NCI-H1436 treated with DMSO at 0.1 percent for 48 hours (cell line): ENCODE measurements around the gene EPC1.

Experiments used
- DNase-seq: peaks from one replicate; lab custom pipeline; 2025; lab: John Stamatoyannopoulos, UW

The EPC1 gene

DNA sequence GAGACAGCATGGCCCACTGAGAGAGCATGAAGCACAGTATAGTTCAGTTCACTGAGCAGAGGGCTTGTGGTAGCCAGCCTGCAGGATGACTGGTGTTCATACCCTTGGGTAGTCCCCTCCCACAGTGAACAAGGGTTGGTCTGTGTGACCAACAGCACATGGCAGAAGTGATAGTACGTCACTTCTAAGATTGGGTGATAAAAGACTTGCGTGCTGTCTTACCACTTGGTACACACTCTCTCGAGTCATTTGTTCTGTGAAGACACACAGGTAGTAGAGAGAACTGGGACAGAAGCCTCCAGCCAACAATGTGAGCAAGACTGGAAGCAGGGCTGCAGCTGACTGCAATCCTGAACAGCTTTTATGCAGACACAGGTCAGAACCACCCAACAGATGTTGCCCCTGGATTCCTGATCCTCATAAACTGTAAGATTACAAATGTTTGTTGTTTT lies 14.6 kb downstream of the EPC1 start:
- no peak for DNase-seq

DNA sequence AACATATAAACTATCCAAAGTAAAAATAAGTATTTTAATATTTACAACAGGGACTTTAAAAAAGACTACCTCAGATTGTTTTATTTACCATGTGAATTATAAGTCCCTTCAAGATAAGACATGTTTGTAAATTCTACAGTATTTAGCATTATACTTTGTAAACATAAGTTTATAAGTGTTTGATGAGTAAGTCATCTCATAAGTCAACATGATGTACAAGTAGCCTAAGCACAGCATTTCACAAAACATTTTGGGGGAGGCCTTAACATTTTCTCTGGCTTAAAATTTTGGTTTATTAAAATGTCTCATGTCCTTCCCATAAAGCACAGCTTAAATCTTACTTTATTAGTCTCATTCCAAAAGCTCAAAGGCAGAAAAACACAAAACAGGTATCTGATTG lies 15.4 kb downstream of the EPC1 start:
- no peak for DNase-seq

DNA sequence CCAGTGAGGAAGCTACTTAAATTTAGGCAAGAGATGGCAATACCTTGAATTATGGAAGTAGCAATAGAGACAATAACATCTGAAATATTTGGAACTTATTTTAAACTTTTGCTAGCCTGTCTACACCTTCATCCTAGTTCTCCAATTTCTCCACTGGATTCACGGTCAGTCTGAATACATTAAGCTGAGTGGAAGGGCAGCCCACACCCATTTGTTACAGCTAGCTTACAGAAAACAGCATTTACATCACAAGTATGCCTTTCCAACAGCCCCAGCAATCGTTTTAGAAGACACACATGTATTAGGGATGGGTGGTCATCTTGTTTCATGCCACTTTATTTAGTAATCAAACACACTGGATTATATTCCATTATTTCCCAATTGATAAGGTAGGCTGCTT lies 16.7 kb downstream of the EPC1 start:
- no peak for DNase-seq

DNA sequence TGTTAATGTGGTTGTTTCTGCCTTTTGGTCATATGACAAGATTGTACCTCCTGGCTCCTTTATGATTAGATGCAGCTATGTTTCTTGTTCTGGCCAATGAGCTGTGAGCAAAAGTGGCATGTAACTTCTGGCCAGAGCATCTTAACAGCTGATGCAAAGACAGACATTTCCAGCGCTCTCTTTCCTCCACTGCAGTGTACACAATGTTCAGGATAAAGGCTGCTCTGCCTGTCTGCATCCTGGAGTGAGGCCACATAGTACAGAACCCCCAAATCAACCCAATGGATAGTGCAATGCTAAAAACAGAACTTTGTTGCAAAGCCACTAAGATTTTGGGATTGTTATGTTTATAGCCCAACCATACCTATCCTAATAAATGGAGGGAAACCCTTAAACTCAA lies 17.9 kb downstream of the EPC1 start:
- no peak for DNase-seq

GRCh38 chr10:32328499-32328898 lies 18.5 kb downstream of the EPC1 start:
- no peak for DNase-seq

GRCh38 chr10:32327364-32327691 lies 19.6 kb downstream of the EPC1 start:
- no peak for DNase-seq

DNA sequence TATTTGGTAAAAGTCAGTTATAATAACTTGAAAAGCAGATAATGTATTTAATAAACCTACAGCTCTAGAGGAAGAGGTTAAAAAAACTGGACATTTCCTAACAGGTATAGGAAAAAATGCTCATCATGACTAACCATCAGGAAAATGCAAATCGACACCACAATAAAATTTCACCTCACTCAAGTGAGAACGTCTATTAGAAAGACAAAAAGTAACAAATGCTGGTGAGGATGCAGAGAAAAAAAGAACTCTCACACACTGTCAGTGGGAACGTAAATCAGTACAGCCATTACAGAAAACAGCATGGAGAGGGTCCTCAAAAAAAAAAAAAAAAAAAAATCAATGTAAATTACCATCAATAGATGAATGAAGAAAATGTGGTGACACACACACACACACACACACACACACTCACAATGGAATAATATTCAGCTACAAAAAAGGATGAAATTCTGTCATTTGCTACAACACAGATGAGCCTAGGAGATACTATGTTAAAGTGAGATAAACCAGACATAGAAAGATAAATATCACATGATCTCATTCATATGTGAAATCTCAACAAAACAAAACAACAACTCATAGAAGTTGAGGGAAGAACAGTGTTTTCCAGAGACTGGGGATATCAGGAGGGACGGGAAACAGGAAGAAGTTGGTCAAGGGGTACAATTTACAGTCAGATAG lies 20.1 kb downstream of the EPC1 start:
- no peak for DNase-seq

DNA sequence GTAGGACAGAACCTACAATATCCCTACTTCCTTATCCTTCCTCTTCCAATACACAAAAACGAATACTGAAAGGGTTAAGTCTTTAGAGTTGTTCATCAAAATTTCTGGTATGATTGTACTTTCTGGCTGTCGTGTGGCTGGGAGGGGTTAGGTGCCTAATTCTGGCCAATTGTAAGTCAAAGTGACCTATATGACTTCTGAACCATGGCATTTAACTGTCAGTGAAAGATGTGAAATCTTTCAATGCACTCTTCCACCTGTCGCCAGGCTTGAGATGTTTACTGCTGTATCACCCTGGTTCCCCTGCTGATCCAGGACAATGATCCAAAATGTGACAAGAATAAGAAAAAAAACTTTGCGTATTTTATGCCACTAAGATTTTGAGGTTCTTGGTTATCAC lies 20.8 kb downstream of the EPC1 start:
- no peak for DNase-seq

DNA sequence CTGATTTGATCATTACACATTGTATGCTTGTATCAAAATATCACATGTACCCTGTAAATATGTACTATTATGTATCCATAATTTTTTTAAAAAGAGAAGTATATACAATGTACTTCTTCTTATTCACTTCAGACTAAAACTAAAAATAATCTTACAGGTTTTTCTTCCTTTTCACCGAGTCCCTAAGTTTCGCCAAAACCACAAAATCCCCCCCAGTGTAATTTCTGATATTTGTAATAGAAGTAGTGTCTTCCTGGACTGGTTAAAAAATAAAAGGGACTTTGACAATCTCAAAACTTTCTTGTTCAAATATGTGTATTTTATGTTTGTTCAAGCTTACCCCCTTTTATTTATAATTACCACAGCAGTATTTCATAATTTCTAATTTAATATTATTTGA lies 23.9 kb downstream of the EPC1 start:
- no peak for DNase-seq

GRCh38 chr10:32321016-32321631 lies 25.8 kb downstream of the EPC1 start:
- no peak for DNase-seq

DNA sequence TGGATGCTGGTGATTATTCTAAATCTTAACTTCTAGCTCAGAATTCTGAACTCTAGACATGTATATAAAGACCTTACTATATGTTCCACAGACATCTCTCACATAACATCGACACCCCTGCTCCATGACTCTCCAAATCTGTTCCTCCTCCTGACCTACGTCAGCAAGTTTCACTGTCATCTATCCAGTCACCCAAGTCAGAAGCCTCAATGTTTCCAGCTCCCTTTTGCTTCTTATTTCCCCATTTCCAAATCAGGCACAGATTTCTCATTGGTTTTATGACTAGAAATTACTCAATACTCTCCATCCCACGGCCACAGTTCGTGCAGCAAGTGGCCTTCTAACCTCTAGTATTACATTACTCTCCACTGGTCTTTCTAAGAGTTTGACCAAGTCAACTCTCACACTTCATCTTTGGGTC lies 28.5 kb downstream of the EPC1 start:
- no peak for DNase-seq

DNA sequence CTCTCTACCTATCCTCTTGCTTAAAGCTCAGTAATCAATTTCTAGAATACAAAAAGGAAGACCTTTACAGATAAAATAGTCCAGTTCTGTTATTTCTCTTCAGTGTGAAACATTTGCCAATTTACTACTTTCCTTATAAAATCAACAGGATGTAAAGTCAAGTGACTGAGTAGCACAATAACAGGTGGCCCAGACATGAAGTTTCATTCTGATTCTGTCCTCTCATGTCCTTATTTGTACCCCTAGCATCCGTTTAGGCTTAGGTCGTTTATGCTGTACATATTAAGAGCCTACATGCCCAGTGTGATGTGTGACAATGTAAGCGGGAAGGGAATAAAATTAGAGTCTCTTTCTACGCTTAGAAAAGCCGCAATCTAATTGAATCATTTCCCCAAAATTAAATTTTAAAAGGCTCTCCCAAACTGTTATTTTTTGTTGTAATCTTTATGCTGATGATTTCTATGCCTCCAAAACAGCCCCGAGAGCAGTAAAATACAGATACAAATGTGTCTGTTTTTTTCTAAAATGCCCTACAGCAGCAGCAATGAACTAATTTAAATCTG lies 29.1 kb downstream of the EPC1 start:
- DNase-seq: no peak

DNA sequence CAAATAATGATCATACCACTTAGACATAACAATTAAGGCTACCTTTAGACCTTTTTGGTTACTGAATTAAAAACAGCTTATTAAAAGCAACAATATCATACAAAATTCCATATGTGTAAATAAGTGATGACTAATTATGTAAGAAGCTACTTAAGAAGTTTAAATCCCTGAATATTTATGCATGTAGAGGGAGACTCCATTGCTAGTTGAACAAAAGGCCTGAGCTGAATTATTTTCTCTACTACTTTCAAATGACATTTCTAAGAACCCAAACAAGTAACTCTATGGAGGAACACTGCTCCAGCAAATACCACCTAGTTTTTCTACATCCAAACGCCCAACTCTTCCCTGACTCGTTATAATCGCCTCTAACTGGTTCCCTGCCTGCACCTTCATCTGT lies 31.5 kb downstream of the EPC1 start:
- DNase-seq: no peak

DNA sequence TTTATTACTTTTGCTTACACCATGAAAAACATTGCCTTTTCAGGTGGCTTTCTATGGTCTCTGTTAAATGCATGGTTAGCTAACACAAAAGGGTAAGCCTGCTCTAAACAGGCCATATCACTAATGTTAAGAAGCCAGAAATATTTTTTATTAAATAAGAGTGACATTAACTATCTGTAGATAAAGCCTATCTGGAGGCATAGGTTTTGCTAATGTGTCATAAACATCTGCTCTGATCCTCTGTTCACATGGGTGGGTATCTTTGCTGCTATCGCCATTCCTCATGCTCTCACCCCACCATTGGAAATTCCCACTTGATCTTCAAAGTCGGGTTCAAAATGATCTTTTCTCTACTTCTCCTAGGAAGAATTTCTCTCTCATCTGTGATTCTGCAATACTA lies 32.4 kb downstream of the EPC1 start:
- DNase-seq: no peak

GRCh38 chr10:32308027-32308603 lies 38.8 kb downstream of the EPC1 start:
- no peak for DNase-seq

DNA sequence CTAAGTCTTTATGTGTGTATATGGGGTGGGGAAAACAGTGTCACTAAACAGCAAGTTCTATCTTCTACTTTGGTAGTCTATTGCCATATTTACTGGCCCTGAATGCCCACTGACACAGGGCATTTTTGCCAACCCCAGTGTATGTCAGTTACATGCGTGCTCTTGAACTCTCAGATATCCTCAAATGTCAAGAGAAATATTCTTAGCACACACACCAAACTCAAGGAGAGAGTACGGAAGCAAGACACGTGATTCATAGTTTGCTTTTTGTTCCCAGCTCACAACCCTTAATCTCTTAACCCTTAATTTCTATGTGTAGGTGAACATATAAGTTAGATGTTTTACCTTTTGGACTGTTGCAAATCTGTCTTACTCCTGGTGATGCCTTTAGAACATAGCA lies 39.3 kb downstream of the EPC1 start:
- no peak for DNase-seq

DNA sequence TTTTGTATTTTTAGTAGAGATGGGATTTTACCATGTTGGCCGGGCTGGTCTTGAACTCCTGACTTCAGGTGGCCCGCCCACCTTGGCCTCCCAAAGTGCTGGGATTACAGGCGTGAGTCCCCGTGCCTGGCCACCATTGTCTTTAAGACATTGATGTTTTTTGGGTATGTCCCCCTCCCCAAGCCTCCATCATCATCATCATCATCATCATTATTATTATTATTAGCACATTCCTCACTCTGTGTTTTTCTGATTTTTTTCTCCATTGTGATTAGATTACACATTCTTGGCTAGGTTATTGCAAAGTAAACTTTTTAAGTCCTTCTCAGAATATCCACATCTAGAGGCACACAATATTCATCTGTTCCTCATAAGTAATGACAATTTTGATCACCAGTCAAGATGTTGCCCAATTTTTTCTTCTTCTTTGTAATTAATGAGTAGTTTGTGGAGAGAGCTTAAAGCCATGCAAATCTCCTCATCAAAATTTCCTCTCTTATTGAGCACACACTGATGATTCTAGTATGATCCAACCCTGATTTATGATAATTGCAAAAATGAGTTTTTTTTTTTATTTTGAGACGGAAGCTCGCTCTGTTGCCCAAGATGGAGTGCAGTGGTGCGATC lies 47.5 kb downstream of the EPC1 start:
- DNase-seq: no peak

DNA sequence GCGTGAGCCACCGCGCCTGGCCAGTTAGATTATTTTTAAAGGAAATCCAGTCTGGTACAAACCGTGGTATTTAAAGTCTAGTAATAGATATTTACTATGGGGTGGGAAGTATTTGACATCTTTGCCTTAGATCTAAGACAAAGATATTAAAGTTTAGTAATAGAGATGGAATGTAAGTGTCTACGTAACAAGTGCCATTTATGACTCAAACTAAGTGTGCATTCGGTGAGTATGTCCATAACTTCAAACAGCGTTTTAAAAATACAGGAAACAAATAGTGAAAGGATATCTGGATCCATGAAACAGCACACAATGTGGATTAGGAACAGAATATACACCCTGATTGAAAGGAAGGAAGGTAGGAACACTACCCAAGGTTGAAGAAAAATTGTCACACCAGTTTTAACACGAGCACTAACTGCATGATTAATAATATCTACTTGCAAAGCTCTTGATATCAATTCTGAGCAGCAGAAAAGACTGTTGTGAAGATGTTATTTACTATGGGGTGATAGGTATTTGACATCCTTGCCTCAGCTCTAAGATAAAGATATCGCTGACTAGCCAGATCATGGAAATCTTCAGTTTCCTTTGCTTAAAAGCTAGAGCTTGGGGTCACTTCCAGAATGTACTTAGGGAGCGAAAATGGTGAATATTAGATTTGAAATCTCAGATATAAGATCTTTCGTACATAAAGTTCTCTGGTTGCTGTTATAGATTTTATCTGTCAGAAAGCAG lies 48.7 kb downstream of the EPC1 start:
- DNase-seq: no peak

DNA sequence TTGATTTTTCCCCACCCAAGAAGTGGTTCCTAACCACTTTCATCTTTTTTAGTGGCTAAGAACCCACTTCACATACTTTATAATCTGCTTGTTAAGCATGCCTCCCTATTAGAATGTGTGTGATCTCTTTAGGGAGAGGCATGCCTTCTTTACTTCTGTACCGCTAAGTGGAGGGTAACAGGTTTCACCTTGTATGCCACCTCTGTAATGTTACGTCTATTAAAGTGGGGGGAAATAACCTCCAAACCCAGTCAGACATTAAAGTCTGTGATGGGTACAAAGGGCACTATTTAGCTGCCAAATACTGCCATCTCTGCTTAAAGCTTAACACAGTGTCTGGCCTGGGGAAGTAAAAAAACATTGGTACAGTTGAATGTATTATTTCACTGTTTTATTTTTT lies 51.9 kb downstream of the EPC1 start:
- no peak for DNase-seq

DNA sequence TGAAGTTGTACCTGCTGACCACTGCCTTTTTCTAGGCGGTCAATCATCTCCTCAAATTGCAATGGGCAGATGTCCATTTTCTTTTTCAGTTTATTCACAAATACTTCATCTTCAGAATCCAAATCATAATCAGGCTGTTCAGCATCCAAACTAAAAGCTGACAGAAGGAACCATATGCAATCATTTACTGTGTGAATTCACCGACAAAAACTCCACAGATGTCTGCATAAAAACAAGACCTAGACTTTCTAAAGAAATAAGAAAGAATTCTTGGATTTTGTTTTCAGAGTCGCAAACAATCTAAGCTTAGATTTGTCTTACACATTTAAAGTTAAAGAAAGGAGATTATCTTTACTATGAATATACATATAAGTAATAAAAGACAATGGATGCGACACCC lies 53.4 kb downstream of the EPC1 start:
- DNase-seq: no peak

GRCh38 chr10:32279795-32280194 lies 67.2 kb downstream of the EPC1 start:
- DNase-seq: no peak

- DNase-seq: no peak
These were observed 73.6 kb downstream of the EPC1 start for GRCh38 chr10:32273336-32273735.
